GM23248 (cell line): ENCODE results near the gene TGM1. TPM values are rescaled to one million over a fixed set of nuclear protein-coding genes. Genes with fewer than 3 reads are reported as not detected.
"Not testable (repeated sequence)": the region's sequence is repeated elsewhere in the genome, so short reads cannot be mapped to it uniquely, and the experiment has no call there.

Source experiments
- DNase-seq: peaks from one replicate; pipeline ENCODE4 v3.0.0-alpha.2; 2015
- H2AFZ ChIP-seq: fragments of 200-600 bp; sonication (generic); 2 replicates; pipeline ENCODE4 v1.6.1; 2016; ENCODE audit warnings: antibody characterized with exemption
- H3F3A ChIP-seq: fragments of 200-600 bp; sonication (generic); 2 replicates; pipeline ENCODE4 v1.6.1; 2016; ENCODE audit warnings: mild to moderate bottlenecking, antibody characterized with exemption, mixed run types; ENCODE audit not compliant: insufficient read depth
- H3K27ac ChIP-seq: fragments of 200-600 bp; sonication (generic); 2 replicates; pipeline ENCODE4 v1.5.1; 2016; ENCODE audit warnings: mild to moderate bottlenecking
- H3K27me3 ChIP-seq: fragments of 200-600 bp; sonication (generic); replicated peaks from 2 replicates; pipeline ENCODE4 v1.6.1; 2016; ENCODE audit warnings: mild to moderate bottlenecking; ENCODE audit not compliant: insufficient read depth
- H3K36me3 ChIP-seq: fragments of 200-600 bp; sonication (generic); 2 replicates; pipeline ENCODE4 v1.6.1; 2016; ENCODE audit warnings: low read depth, mild to moderate bottlenecking
- H3K4me1 ChIP-seq: fragments of 200-600 bp; sonication (generic); 2 replicates; pipeline ENCODE4 v1.6.1; 2016; ENCODE audit warnings: mild to moderate bottlenecking; ENCODE audit not compliant: insufficient read depth
- H3K4me2 ChIP-seq: fragments of 200-600 bp; sonication (generic); one replicate; pipeline ENCODE4 v1.6.1; 2016; ENCODE audit warnings: mild to moderate bottlenecking; ENCODE audit not compliant: unreplicated experiment
- H3K4me3 ChIP-seq: fragments of 200-600 bp; sonication (generic); 2 replicates; pipeline ENCODE4 v1.5.1; 2016; ENCODE audit warnings: mild to moderate bottlenecking
- H3K79me2 ChIP-seq: fragments of 200-600 bp; sonication (generic); 2 replicates; pipeline ENCODE4 v1.6.1; 2016; ENCODE audit warnings: mild to moderate bottlenecking; ENCODE audit not compliant: insufficient read depth
- H3K9ac ChIP-seq: fragments of 200-600 bp; sonication (generic); 2 replicates; pipeline ENCODE4 v1.6.1; 2016; ENCODE audit warnings: mild to moderate bottlenecking
- H3K9me2 ChIP-seq: fragments of 200-600 bp; sonication (generic); 2 replicates; pipeline ENCODE4 v1.6.1; 2016; ENCODE audit warnings: mixed run types, mild to moderate bottlenecking, moderate library complexity; ENCODE audit not compliant: insufficient read depth
- H3K9me3 ChIP-seq: fragments of 200-600 bp; sonication (generic); one replicate; pipeline ENCODE4 v1.6.1; 2017; ENCODE audit warnings: low read depth
- H4K20me1 ChIP-seq: fragments of 200-600 bp; sonication (generic); 2 replicates; pipeline ENCODE4 v1.6.0; 2016; ENCODE audit not compliant: insufficient read depth
- EZH2 ChIP-seq: fragments of 200-600 bp; sonication (generic); IDR thresholded peaks from 2 replicates; pipeline ENCODE4 v1.6.1; 2018; ENCODE audit warnings: antibody characterized with exemption, mild to moderate bottlenecking; ENCODE audit not compliant: insufficient read depth, poor library complexity, severe bottlenecking
- EZH2phosphoT487 ChIP-seq: fragments of 200-600 bp; sonication (generic); IDR thresholded peaks from 2 replicates; pipeline ENCODE4 v1.6.1; 2018; ENCODE audit warnings: antibody characterized with exemption, moderate library complexity, mild to moderate bottlenecking, low read depth; ENCODE audit not compliant: insufficient read depth
- WGBS, 2 experiments: methylation state at CpG; one replicate each; pipeline ENCODE4 v1.1.6; 2015 to 2017; ENCODE audit warnings: low lambda C conversion rate in 2 of 2, low coverage in 1 of 2; ENCODE audit errors: missing lambda C conversion rate in 2 of 2; 5-methylcytosine and 5-hydroxymethylcytosine counted together
- in situ Hi-C: fragments of 300-500 bp; cut with MboI; formaldehyde crosslinking; loops from 2 replicates; pipeline ENCODE4 v1.15.0; 2020
- polyA plus RNA-seq: library from polyadenylated mRNA; unstranded; fragments of >200 nt; fragmentation: Nextera tagmentation; extraction: Ambion mirVana; gene quantifications from 2 replicates; pipeline ENCODE4 v1.2.1, GENCODE V29; 2016
- total RNA-seq: library from RNA; depleted of rRNA; stranded (reverse); fragments of >200 nt; shearing (Covaris generic); gene quantifications from 2 replicates; pipeline ENCODE4 v1.2.3, GENCODE V29; 2014

The TGM1 gene
- total and polyA plus RNA-seq, 2 experiments from 2014 or later = 0.34 to 1.3 TPM

GRCh38 chr14:24231263-24232120 lies 31.5 kb downstream of the TGM1 start:
- Histone ChIP-seq H3F3A (peaks cover 11% of the 10 kb centered on the region), H3K9ac (peak overlapping the region; percentile 91), H3K9me3 (no peaks in the 10 kb centered on the region), H3K27ac (peak overlapping the region; percentile 56), H2AFZ (peak overlapping the region; percentile 80), H3K4me2 (peak overlapping the region; percentile 94), H3K9me2 (no peaks in the 10 kb centered on the region), H3K27me3 (no peaks in the 10 kb centered on the region), H4K20me1 (no peaks in the 10 kb centered on the region), H3K36me3 (peaks cover 12% of the 10 kb centered on the region), H3K79me2 (peaks cover 91% of the 10 kb centered on the region), H3K4me1 (peaks cover 21% of the 10 kb centered on the region), H3K4me3 (peak overlapping the region; percentile 77)
- in situ Hi-C loops = no loop called here
- peak; percentile 31 for DNase-seq
- WGBS, 2 experiments = 5 to 8% methylated on average over 22 to 23 of the region's 23 CpGs
- TF ChIP-seq EZH2 (no peak), EZH2phosphoT487 (no peak)

- H3K4me2 ChIP-seq = no peak overlapping the region
- H3K36me3 ChIP-seq = peaks cover 5% of the 10 kb centered on the region; the same call in 1 of the 2 replicates
- no peak for TF ChIP-seq EZH2
- TF ChIP-seq EZH2phosphoT487 = no peak
- in situ Hi-C loops = no loop called here
- no peaks in the 10 kb centered on the region for H3K27me3 ChIP-seq
- H3K9ac ChIP-seq = no peak overlapping the region
- no peaks in the 10 kb centered on the region for H3K9me3 ChIP-seq
- H2AFZ ChIP-seq = no peak overlapping the region
- H3K27ac ChIP-seq = no peak overlapping the region
- no peak overlapping the region for H3K4me3 ChIP-seq
- no peaks in the 10 kb centered on the region for H4K20me1 ChIP-seq
- H3K4me1 ChIP-seq = peaks cover 34% of the 10 kb centered on the region
- peaks cover 87% of the 10 kb centered on the region for H3K79me2 ChIP-seq
- H3K9me2 ChIP-seq = no peaks in the 10 kb centered on the region
- H3F3A ChIP-seq = peaks cover 26% of the 10 kb centered on the region
- WGBS, 2 experiments = 37 to 41% methylated on average over 1 of the region's 1 CpG
- DNase-seq = no peak
These were observed 34.1 kb downstream of the TGM1 start for GRCh38 chr14:24228902-24229301.

GRCh38 chr14:24226473-24226872 lies 36.5 kb downstream of the TGM1 start:
- H3K36me3 ChIP-seq = peaks cover 5% of the 10 kb centered on the region; the same call in 1 of the 2 replicates
- H3F3A ChIP-seq = peaks cover 26% of the 10 kb centered on the region
- no peak overlapping the region for H3K9ac ChIP-seq
- H2AFZ ChIP-seq = no peak overlapping the region
- in situ Hi-C loops = no loop called here
- no peaks in the 10 kb centered on the region for H3K9me3 ChIP-seq
- TF ChIP-seq EZH2 (no peak), EZH2phosphoT487 (no peak)
- H3K27me3 ChIP-seq = no peaks in the 10 kb centered on the region
- H3K79me2 ChIP-seq = peaks cover 96% of the 10 kb centered on the region
- peaks cover 26% of the 10 kb centered on the region for H3K4me1 ChIP-seq
- H3K27ac ChIP-seq = no peak overlapping the region
- DNase-seq = no peak
- H3K4me3 ChIP-seq = no peak overlapping the region
- no peaks in the 10 kb centered on the region for H4K20me1 ChIP-seq
- H3K4me2 ChIP-seq = no peak overlapping the region
- H3K9me2 ChIP-seq = no peaks in the 10 kb centered on the region
- 61 to 66% methylated on average over 1 of the region's 1 CpG for WGBS, 2 experiments

GRCh38 chr14:24224618-24225071 lies 38.3 kb downstream of the TGM1 start:
- peak overlapping the region; percentile 26 for H3K9ac ChIP-seq
- H2AFZ ChIP-seq = no peak overlapping the region
- peaks cover 26% of the 10 kb centered on the region for H3K4me1 ChIP-seq
- 15 to 16% methylated on average over 7 of the region's 7 CpGs for WGBS, 2 experiments
- peaks cover 5% of the 10 kb centered on the region; the same call in 1 of the 2 replicates for H3K36me3 ChIP-seq
- no peaks in the 10 kb centered on the region for H3K27me3 ChIP-seq
- peak overlapping the region; percentile 46 for H3K4me2 ChIP-seq
- peaks cover 96% of the 10 kb centered on the region for H3K79me2 ChIP-seq
- no peaks in the 10 kb centered on the region for H3K9me2 ChIP-seq
- H3K4me3 ChIP-seq = peak overlapping the region; percentile 32
- in situ Hi-C loops = no loop called here
- peak; percentile 83 for DNase-seq
- TF ChIP-seq EZH2phosphoT487 = 0 out of 2 replicates have a peak, but pooled peaks have one; percentile 75
- no peak for TF ChIP-seq EZH2
- peak overlapping the region; percentile 78 for H3K27ac ChIP-seq
- no peaks in the 10 kb centered on the region for H3K9me3 ChIP-seq
- H4K20me1 ChIP-seq = no peaks in the 10 kb centered on the region
- H3F3A ChIP-seq = peaks cover 26% of the 10 kb centered on the region

- H3K27ac ChIP-seq, H3K4me2 ChIP-seq, H4K20me1 ChIP-seq, H3K36me3 ChIP-seq, H3K27me3 ChIP-seq, H3K9ac ChIP-seq, H3K9me3 ChIP-seq, in situ Hi-C loops, DNase-seq, H2AFZ ChIP-seq, H3K9me2 ChIP-seq, H3K4me3 ChIP-seq: not testable (repeated sequence)
- H3F3A ChIP-seq = peaks cover 34% of the 10 kb centered on the region
- peaks cover 90% of the 10 kb centered on the region for H3K79me2 ChIP-seq
- 93 to 100% methylated on average over 2 to 4 of the region's 4 CpGs for WGBS, 2 experiments
- peaks cover 26% of the 10 kb centered on the region for H3K4me1 ChIP-seq
These were observed 40.0 kb downstream of the TGM1 start for GRCh38 chr14:24222987-24223386.
